NCI-H345 treated with DMSO at 0.1 percent for 48 hours (cell line): Measurements from ENCODE around the gene ITPR2.
"Not testable (repeated sequence)": the region's sequence is repeated elsewhere in the genome, so short reads cannot be mapped to it uniquely, and the experiment has no call there.

Source experiments
- DNase-seq: peaks from one replicate; lab custom pipeline; 2025; ENCODE audit not compliant: unreplicated experiment; lab: John Stamatoyannopoulos, UW

Gene ITPR2

DNA sequence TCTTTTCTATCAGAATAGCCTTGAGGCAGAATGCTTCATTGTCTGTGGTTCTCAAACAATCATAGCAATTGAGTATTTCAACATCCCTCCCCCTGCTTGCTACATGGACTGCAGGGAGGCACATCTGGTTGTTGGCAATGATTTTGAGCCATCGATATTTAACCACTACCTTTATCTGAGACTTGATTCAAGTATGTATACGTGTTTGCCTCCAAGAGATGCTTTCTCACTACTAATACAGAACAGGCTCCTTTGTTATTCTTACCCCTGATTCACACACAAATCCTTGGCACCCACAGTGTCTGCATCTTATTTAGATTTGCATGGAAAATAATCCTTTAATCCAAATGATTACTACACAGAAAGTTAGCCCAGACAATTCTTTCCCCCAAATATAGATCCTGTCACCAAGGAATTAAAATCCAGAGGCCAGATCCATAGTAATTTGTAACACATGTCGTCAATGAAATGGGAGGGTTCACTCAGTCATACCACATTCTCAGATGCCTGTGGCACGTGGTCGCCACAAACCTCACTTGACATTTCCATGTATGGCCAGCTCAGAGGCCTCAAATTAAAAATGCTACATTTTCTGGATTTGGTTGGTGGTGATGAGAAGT lies 199.3 kb downstream of the ITPR2 start:
- DNase-seq = no peak

DNA sequence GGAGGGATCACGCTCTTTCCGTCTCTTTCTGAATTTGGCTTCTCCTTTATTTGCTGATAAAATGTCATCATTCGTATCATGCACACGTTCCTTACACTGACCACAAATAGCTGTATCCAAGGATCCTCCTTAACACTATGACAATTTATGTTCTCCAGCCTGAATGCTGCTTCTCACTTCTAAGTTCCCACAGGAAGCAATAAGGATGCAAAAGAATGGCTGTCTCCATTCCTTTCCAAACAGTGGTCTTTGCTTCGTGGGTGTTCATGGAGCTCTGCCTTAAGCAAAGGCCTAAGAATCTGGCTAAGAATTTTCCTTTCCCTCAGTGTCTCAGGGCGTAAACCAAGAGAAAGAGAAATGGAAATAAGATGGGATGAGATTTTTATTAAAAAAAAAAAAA lies 200.2 kb downstream of the ITPR2 start:
- no peak for DNase-seq

DNA sequence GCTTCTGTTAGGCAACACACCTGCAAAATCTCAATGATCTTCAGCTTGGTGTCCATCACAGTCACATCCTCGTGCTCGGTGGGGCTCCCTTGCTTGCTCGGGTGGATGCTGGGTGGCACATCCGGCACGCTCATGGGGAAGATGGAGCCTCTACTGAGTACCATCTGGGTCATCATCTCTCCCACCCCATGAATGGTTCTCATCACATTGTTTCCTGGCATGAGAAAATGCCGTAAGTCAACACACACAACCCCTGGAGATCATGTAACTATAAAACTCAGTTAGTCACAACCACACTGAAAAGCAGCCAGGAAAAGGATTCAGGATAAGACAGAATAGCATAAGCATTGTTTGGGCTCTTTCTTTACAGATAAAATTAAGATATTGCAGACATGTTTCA lies 201.1 kb downstream of the ITPR2 start:
- no peak for DNase-seq

DNA sequence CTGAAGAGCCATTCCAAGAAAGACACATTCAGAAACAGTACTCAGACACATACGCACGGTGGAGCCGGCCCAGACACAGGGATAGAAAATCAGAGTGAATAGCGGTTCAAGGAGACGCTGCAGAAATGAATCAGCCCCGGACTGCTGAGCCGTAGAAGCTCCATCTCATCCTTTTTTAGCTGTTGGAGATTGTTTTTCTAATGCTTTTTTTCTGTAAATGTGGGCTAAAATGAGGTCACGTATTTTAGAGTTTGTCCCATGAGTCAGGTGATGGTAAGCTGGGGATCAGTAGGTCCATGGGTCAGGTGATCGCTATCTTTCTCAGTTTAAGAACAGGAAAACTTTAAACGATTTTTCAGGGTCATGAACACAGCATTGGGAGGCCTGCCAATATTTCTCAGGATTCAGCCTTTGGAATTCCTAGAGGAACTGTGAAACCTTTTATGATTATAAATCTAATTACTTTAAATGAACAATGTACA lies 202.4 kb downstream of the ITPR2 start:
- no peak for DNase-seq

DNA sequence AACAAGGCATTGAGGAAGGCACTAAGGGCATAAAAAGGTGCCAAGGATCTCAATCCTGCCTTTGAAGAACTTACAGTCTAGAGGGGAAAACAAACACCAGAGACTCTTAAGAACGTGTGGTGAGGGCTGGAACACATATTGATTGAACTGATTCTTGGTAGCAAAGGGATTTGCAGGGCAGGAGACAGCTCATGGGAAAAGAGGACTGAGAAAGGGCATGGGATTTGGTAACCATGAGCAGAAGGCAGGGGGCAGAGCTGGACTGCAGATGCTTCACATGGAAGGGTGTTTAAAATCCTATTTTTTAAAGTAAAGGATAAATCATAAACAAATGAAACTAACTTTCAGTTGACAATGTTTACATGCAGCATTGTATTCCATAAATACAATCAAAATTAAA lies 203.1 kb downstream of the ITPR2 start:
- no peak for DNase-seq

DNA sequence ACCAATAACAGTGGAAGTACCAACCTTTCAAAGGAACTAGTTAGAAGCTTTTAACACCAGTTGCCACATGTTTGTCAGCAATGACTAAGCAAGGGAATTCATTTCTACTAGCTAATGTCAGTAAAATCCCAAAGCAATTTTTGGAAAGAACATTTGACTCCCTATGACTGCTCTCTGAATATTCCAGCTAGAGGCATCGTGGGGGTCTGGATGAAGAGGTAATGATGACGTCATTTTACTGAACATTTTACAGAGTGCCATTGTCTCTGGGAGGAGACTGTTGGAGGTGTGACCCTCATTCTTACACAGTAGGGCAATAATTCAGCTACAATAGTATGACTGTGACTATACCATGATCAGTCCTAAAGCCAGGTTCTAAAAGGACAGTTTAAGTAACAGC lies 204.8 kb downstream of the ITPR2 start:
- DNase-seq = no peak

DNA sequence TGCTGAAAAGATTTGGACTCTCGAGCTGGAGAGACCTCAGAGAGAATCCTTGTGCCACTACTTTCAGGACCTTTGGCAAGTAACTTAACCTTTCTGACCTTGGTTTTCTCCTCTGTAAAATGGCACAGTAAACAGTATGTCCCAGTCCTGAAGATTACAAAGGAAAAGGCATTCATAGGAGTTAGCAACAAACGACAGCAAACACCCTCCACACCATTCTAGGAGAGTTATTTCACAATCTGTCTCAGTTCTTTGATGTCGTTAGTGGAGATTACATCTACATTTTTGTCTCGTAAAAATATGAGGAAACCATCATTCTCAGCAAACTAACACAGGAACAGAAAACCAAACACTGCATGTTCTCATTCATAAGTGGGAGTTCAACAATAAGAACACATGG lies 205.7 kb downstream of the ITPR2 start:
- no peak for DNase-seq

DNA sequence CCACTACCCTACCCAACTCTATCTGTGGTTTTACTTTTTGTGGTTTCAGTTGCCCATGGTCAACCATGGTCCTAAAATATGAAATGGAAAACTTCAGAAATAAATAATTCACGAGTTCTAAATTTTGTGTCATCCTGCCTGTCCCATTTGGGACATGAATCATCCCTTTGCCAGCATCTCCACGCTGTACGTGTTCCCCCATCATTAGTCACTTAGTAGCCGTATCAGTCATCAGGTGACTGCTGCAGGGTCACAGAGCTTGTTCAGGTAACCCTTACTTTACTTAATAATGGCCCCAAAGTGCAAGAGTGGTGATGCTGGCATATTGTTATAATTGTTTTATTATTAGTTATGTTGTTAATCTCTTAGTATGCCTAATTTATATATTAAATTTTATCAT lies 209.9 kb downstream of the ITPR2 start:
- no peak for DNase-seq

DNA sequence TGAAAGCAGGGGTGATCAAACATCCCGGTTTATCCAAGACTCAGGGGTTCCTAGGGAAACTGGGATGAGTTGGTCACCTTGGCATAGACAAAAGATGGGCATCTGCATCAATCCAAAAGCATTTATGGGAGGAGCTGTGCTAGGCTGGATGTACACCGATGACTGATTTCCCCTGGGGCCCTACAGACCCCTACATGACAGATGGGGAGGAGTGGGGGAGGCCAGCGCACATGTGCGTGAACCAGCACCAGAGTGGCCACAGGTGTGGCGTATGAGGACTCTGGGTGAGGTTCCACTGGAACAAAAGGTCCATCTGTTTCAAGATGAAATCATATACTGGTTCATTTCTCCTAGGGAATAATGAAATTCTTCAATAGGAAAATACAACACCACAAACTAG lies 210.4 kb downstream of the ITPR2 start:
- no peak for DNase-seq

DNA sequence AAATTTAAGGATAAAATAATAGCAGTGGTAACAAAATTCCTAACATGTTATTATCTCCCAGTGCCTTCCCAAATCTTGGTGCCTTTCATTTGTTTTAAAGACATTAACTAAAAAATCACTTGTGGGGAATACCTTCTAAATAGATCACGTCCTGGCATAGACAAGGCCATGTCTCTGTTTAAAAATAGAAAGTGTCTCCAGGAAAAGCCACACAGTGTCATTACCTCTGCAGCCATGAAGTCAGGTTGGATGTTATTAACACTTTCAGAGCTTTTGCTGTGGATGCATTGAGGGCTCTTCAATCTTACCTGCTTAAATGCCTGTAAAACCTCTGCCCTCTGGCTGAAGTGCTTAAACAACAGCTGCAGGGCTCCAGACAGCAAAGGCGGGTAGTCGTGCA lies 211.1 kb downstream of the ITPR2 start:
- DNase-seq = peak; percentile 33

DNA sequence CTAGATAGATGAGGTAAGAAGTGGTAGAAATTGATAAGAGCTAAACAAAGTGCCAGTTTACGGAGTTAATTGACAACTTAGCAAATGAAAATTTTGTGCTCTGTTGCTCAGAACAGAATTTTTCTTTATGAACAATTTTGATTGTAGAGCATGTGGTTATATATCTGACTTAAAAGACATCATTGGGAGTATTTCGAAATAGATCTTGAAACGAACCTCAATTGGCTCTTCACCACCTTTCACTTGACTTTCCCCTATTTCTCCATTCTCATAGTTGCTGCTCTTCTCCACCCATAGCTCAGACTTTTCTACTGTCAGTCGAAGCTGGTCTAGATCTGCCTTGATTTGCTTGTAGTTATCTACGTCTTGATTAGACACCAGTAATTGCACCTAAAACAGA lies 212.1 kb downstream of the ITPR2 start:
- no peak for DNase-seq

DNA sequence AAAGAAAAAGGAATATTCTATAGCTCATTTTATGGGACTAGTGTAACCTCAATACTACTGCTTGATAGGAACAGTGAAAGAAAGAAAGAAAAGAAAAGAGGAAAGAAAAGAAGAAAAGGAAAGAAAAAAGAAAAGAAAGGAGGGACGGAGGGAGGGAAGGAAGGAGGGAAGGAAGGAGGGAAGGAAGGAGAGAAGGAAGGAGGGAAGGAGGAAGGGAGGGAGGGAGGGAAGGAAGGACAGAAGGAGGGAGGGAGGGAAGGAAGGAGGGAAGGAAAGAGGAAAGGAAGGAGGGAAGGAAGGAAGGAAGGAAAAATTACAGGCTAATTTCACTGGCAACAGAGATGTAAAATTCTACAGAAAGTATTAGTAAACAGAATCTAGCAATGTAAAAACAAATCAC lies 215.5 kb downstream of the ITPR2 start:
- no peak for DNase-seq

DNA sequence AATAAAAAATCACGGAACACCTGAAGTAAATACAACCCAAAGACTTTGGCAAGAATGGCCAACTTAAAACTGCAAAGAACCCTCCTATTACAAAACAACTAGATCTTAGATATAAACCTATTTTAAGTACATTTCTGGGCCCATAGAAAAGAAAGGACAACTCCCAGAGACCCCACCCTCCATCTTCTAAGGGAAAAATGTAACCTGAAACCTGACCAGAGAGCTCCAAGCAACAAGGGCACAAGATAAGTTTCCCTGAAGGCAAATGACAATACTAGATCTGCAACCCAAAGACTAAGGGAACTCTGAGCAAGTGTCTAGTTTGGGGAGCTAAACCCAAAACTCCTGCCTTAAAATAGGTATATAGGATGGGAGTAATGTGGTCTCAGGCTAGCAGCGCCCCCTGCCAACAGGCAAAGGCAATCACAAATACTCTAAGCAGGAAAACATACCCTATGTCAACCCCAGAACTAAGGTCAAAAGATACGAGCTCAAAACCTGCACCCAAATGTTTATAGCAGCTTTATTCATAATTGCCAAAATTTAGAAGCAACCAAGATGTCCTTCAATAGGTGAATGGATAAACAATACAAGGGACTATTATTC lies 218.9 kb downstream of the ITPR2 start:
- no peak for DNase-seq

DNA sequence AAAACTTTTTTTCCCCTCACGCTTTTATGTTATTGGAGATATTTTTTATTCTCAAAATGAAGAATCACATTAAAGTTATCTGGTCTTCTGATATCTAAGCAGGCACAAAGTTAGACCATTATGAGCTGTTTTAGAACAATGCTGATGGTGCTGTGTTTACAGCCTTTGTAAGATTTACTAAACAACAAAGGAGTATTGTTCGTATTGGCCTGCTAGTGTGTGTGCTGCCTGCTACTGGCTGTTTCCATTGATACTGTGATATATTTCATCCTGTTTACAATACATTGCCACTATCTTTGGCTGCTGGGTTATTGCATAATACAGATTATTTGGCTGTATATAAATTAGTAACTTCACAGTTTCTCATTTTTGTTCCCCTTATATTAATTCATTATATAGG lies 220.8 kb downstream of the ITPR2 start:
- no peak for DNase-seq

DNA sequence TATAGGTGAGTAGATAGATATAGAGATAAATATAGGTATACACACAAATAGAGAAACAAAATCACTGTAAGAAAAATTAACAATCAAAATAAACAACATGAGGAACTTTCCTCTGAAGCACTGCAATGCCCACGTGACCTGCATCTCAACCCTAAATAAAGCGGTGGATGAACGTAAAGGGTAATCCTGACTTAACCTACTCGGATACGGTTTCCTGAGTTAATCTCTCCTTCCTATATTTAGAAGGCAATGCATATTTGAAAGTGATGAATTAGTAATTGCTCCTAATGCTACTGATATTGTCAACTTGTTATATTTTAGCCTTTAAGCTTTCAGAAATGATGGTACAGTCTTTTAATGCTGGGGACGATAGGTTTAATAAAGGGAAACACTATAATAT lies 221.4 kb downstream of the ITPR2 start:
- DNase-seq = no peak

DNA sequence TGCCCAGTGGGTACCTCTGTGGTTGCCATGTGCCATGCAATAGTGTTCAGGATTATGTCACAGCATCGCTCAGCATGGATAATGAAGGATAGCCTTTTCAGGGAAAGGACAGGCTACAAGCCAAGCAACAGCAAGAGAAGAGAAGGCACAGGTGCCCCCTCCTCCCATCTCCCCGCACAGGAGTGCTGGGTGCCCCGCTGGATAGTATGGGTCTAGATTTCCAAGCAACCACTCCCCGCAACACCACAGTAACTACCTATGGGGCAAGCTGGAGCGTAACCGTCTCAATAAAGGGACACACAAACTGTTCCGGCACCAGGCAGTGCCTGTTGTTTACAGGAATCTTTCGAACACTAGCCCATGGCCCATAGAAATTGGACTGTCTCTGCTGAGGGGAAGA lies 222.2 kb downstream of the ITPR2 start:
- DNase-seq = no peak

DNA sequence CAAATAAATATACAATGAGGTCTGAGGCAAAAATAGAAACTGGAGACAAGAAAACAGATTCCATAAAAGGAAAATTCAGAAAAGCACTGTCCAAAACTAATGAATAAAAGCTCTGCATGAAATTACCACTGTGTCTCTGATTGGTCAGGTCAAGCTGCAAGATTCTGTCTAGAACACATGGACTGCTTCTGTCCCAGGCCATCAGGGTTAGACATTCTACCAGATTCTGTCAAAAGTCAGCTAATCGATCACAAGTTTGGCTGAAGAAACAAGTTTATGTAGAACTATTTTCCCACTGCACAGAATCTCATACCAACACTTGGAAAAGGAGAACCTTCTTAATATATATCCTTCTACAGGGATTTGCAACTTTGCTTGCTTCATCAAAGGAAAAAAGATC lies 223.0 kb downstream of the ITPR2 start:
- DNase-seq = no peak

DNA sequence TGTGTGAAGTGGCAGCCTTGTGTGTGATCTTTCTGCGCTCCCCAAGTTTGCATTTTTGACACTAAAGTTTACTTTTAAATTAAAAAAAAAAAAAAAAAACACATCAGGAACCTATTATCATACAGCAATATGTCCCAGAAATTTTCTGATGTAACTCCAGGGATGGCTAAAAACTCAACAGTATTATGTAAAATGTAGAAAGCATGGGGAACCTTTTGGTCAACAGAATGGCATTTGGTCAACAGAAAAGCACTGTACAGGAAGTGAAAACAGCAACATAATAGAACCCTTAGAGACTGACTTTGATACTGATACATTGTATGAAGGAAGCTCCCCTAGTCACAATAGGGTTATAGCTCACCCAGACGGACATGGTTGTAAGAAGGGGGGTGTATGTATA lies 224.3 kb downstream of the ITPR2 start:
- no peak for DNase-seq

DNA sequence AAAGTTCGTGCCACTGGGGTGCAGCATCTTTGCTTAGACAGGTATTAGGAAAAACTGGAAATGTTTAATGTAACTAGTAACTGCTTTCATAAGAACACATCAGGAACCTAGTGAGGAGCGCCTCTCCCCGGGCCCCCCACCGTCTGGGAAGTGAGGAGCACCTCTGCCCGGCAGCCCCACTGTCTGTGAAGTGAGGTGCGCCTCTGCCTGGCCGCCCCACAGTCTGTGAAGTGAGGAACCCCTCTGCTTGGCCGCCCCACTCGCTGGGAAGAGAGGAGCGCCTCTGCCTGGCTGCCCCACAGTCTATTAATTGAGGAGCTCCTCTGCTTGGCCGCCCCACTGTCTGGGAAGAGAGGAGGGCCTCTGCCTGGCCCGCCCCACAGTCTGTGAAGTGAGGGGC lies 224.7 kb downstream of the ITPR2 start:
- no peak for DNase-seq

DNA sequence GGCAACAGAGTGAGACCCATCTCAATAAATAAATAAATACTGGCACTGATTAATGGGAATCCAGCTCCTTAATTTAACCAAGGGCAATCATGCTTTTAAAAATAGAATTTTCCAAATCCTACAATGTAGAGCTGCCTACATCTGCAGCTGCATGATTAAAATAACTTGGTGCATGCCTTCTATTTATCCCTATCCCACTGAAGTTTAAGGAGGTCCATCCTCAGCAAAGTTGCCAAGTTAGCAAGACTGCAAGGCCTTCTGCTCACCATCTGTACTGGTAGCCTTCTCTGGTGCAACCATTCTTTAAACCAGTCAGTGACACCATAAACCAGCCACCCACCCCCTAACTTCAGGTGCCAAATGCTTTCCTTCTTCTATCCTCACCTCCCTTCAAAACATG lies 226.1 kb downstream of the ITPR2 start:
- no peak for DNase-seq

DNA sequence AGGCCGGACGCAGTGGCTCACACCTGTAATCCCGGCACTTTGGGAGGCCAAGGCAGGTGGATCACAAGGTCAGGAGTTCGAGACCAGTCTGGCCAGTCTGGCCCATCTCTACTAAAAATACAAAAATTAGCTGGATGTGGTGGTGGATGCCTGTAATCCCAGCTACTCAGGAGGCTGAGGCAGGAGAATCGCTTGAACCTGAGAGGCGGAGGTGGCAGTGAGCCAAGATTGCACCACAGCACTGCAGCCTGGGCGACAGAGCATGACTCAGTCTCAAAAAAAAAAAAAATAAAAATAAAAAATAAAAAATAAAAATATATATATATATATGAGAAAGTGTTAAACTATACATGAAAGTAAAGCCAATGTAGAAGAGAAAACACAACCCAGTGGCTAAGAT lies 228.2 kb downstream of the ITPR2 start:
- DNase-seq = not testable (repeated sequence)

DNA sequence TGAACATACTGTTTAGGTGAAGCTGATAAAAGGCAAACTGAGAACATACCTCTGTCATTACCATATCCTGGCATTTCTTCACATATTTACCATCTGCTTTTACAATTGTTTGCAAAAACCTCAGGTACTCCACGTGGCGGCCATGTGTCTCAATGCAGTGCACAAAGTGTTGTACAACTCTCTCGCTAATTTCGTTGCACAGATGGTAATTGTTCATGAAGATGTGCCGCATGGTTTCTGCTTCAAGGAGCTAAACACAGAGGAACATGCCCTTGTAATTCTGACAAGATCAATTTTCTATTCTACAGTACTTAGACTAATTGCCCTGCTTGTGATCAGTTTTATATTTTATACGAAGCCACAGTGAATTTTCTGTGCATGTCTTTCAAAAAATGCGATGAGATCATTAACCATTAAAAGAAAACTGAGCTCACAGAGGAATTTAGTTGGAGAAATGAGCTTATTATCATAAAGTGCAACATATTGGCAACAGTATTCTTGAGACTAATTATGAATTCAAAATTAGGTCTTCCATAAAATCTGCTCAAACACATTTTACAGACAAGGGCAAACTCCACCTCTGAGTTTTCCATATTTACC lies 233.8 kb downstream of the ITPR2 start:
- no peak for DNase-seq

DNA sequence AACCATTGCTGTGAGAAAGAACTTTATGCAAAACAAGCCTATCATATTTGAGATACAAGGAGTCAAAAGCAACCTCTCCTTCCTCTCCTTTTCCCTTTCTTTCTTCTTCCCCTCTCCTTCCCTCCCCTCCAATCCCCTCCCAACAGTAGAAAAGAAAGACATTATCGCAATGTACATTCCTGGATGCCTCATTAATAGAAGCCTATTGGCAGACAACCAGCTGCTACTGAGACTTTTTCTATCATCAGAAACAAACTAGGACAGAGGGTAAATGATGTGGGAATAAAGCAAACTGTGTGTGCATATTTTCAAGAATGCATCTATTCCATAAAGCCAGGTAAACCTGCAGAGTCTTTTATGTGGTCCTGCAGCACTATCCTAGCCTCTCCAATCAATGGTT lies 237.2 kb downstream of the ITPR2 start:
- no peak for DNase-seq
